Measurements from ENCODE around the gene VEPH1.
"Not testable (repeated sequence)": the region's sequence is repeated elsewhere in the genome, so short reads cannot be mapped to it uniquely, and the experiment has no call there.

The VEPH1 gene

GRCh38 chr3:157381606-157382005, 121.6 kb downstream of the VEPH1 start:
- no peak for DNase-seq

- DNase-seq: no peak
Observed at GRCh38 chr3:157379525-157380140, 123.6 kb downstream of the VEPH1 start.

GRCh38 chr3:157376603-157377300, 126.5 kb downstream of the VEPH1 start:
- no peak for DNase-seq

- DNase-seq: no peak
Observed at GRCh38 chr3:157375342-157375986, 127.8 kb downstream of the VEPH1 start.

GRCh38 chr3:157374933-157375332, 128.3 kb downstream of the VEPH1 start:
- DNase-seq: no peak

GRCh38 chr3:157373783-157374182, 129.4 kb downstream of the VEPH1 start:
- DNase-seq: no peak

GRCh38 chr3:157370867-157371266, 132.3 kb downstream of the VEPH1 start:
- DNase-seq: no peak

- DNase-seq: no peak
Observed at GRCh38 chr3:157369727-157370421, 133.3 kb downstream of the VEPH1 start.

GRCh38 chr3:157368171-157368570, 135.0 kb downstream of the VEPH1 start:
- DNase-seq: no peak

- no peak for DNase-seq
Observed at GRCh38 chr3:157363393-157363792, 139.8 kb downstream of the VEPH1 start.

- DNase-seq: no peak
Observed at GRCh38 chr3:157362348-157362747, 140.9 kb downstream of the VEPH1 start.

- DNase-seq: no peak
Observed at GRCh38 chr3:157360044-157360443, 143.2 kb downstream of the VEPH1 start.

- no peak for DNase-seq
Observed at GRCh38 chr3:157356541-157356940, 146.7 kb downstream of the VEPH1 start.

- DNase-seq: no peak
Observed at GRCh38 chr3:157355276-157355675, 147.9 kb downstream of the VEPH1 start.

GRCh38 chr3:157354722-157355121, 148.5 kb downstream of the VEPH1 start:
- DNase-seq: no peak

GRCh38 chr3:157354254-157354653, 149.0 kb downstream of the VEPH1 start:
- no peak for DNase-seq

- DNase-seq: no peak
Observed at GRCh38 chr3:157353652-157354051, 149.6 kb downstream of the VEPH1 start.

- DNase-seq: no peak
Observed at GRCh38 chr3:157351981-157352380, 151.2 kb downstream of the VEPH1 start.

GRCh38 chr3:157350651-157351050, 152.6 kb downstream of the VEPH1 start:
- DNase-seq: not testable (repeated sequence)

GRCh38 chr3:157348304-157349075, 154.7 kb downstream of the VEPH1 start:
- DNase-seq: not testable (repeated sequence)

GRCh38 chr3:157347577-157348303, 155.5 kb downstream of the VEPH1 start:
- no peak for DNase-seq

All from NCI-H2227 treated with DMSO at 0.1 percent for 48 hours (cell line).